Measurements from ENCODE around the gene CHMP4B.

DNA sequence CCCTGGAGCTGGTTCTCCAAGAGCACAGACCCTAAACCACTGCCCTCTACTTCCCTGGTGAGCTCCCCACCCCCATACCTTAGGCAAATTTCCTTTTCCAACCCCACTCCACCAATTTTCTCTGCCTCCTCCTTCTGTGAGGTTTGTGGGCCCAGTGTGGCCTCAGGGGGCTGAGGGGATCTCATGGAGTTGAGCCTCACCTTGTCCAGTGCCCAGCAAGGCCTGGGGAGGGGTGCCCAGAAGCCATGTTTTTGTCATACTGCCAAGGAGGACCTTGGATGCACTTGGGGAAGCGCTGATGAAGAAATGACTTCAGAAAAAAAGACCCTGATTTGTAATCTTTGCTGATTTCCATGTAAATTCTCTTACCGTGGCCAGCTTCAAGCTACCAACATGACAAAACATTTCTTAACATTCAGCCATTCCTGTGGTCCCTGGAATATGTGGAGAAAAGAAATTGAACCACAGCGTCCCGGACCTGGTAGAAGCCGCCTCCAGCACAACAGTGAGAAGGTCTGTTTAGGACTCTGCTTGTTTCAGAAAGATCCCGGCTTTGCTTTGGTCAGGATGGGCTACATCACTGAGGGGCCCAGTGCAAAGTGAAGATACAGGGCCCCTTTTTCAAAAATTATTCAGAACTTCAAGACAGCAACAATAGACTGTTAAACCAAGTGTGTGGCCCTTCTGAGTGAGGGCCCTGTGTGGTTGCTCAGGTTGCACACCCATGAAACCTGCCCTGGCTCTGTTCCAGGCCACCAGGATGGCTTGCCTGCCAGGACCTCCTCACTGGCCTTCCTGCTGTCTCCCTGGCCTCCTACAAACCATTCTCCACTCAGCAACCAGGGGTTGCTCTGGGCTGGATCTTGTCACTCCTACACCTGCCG lies 52.5 kb downstream of the CHMP4B start:
- no peak for TF ChIP-seq POLR2AphosphoS5 (IDR thresholded peaks at IDR 0.05; ENCODE audit: low read depth, low read length)
- TF ChIP-seq TAF1 (IDR thresholded peaks at IDR 0.05; ENCODE audit: borderline replicate concordance, insufficient read depth, low read length), result no peak
- TF ChIP-seq, protein P1, sequence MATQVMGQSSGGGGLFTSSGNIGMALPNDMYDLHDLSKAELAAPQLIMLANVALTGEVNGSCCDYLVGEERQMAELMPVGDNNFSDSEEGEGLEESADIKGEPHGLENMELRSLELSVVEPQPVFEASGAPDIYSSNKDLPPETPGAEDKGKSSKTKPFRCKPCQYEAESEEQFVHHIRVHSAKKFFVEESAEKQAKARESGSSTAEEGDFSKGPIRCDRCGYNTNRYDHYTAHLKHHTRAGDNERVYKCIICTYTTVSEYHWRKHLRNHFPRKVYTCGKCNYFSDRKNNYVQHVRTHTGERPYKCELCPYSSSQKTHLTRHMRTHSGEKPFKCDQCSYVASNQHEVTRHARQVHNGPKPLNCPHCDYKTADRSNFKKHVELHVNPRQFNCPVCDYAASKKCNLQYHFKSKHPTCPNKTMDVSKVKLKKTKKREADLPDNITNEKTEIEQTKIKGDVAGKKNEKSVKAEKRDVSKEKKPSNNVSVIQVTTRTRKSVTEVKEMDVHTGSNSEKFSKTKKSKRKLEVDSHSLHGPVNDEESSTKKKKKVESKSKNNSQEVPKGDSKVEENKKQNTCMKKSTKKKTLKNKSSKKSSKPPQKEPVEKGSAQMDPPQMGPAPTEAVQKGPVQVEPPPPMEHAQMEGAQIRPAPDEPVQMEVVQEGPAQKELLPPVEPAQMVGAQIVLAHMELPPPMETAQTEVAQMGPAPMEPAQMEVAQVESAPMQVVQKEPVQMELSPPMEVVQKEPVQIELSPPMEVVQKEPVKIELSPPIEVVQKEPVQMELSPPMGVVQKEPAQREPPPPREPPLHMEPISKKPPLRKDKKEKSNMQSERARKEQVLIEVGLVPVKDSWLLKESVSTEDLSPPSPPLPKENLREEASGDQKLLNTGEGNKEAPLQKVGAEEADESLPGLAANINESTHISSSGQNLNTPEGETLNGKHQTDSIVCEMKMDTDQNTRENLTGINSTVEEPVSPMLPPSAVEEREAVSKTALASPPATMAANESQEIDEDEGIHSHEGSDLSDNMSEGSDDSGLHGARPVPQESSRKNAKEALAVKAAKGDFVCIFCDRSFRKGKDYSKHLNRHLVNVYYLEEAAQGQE (IDR thresholded peaks at IDR 0.05; ENCODE audit: insufficient read depth in 1 of 2, low read depth in 2 of 2, low read length in 2 of 2), result no peak
